ENCODE measurements around the gene UVRAG. TPM values are rescaled to one million over a fixed set of nuclear protein-coding genes. Genes with fewer than 3 reads are reported as not detected.

The UVRAG gene
- total RNA-seq, 6 donors from 2014 or later = 23.3 to 72.3 (median 28.5) TPM

DNA sequence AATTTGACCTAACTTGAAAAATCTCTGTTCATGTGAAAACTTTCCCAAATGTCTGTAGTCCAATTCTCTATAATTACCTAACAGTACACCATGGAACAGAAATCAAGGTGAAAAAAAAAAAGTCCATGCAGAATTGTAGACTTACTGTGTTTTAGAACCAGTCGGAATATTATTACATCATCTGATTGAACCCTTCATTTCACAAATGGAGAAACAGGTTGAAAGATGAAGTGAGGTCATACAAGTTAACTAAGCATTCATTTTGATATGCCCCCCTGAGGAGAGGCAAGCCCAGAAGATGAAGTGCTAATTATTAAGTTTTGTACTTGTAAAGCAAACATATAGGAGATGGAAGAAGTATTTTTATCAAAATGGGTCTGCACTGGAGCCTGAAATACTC is 211.9 kb downstream of the UVRAG start:
- ATAC-seq (ENCODE audit: low FRiP score in 2 of 2) (no peak), DNase-seq (no peak)
- TF ChIP-seq CTCF (IDR thresholded peaks at IDR 0.05) (no peak), POLR2AphosphoS5 (IDR thresholded peaks at IDR 0.05) (no peak), POLR2A (IDR thresholded peaks at IDR 0.05) (no peak), EP300 (IDR thresholded peaks at IDR 0.05) (no peak)
- H3K27me3 ChIP-seq = no peaks in the 10 kb centered on the region
- H3K9me3 ChIP-seq = no peaks in the 10 kb centered on the region
- WGBS, 2 donors = 96 to 97% methylated on average over 1 of the region's 1 CpG
- H3K4me1 ChIP-seq = peaks cover 0 to 6% (median 2%) of the 10 kb centered on the region in 4 donors
- no peaks in the 10 kb centered on the region for H3K36me3 ChIP-seq
- no peak overlapping the region for H3K27ac ChIP-seq
- no peak overlapping the region for H3K4me3 ChIP-seq

- Histone ChIP-seq H3K36me3 (no peaks in the 10 kb centered on the region), H3K27ac (no peak overlapping the region), H3K4me3 (no peak overlapping the region), H3K9me3 (no peaks in the 10 kb centered on the region), H3K27me3 (no peaks in the 10 kb centered on the region), H3K4me1 (no peaks in the 10 kb centered on the region)
- TF ChIP-seq POLR2A (IDR thresholded peaks at IDR 0.05) (no peak), POLR2AphosphoS5 (IDR thresholded peaks at IDR 0.05) (no peak), EP300 (IDR thresholded peaks at IDR 0.05) (no peak), CTCF (IDR thresholded peaks at IDR 0.05) (no peak)
- DNase-seq (no peak), ATAC-seq (ENCODE audit: low FRiP score in 2 of 2) (no peak)
- WGBS, 2 donors = 78 to 81% methylated on average over 5 of the region's 5 CpGs
These were observed 215.3 kb downstream of the UVRAG start for GRCh38 chr11:76030286-76030685.

- H3K27me3 ChIP-seq = no peaks in the 10 kb centered on the region
- WGBS, 2 donors = 76 to 97% methylated on average over 1 of the region's 1 CpG
- no peaks in the 10 kb centered on the region for H3K4me1 ChIP-seq
- H3K4me3 ChIP-seq = no peak overlapping the region
- TF ChIP-seq POLR2AphosphoS5 (IDR thresholded peaks at IDR 0.05) (no peak), POLR2A (IDR thresholded peaks at IDR 0.05) (no peak), CTCF (IDR thresholded peaks at IDR 0.05) (no peak), EP300 (IDR thresholded peaks at IDR 0.05) (no peak)
- no peak for DNase-seq
- no peaks in the 10 kb centered on the region for H3K9me3 ChIP-seq
- H3K27ac ChIP-seq = no peak overlapping the region
- ATAC-seq (ENCODE audit: low FRiP score in 2 of 2) = peak in 1 of 2 donors; percentile 55
- no peaks in the 10 kb centered on the region for H3K36me3 ChIP-seq
These were observed 216.1 kb downstream of the UVRAG start for GRCh38 chr11:76030968-76031590.

GRCh38 chr11:76033699-76034098 is 218.7 kb downstream of the UVRAG start:
- H3K4me3 ChIP-seq = no peak overlapping the region
- ATAC-seq (ENCODE audit: low FRiP score in 2 of 2) (no peak), DNase-seq (no peak)
- H3K4me1 ChIP-seq = no peaks in the 10 kb centered on the region
- H3K36me3 ChIP-seq = no peaks in the 10 kb centered on the region
- no peaks in the 10 kb centered on the region for H3K27me3 ChIP-seq
- no peaks in the 10 kb centered on the region for H3K9me3 ChIP-seq
- H3K27ac ChIP-seq = no peak overlapping the region
- TF ChIP-seq POLR2AphosphoS5 (IDR thresholded peaks at IDR 0.05) (no peak), CTCF (IDR thresholded peaks at IDR 0.05) (no peak), EP300 (IDR thresholded peaks at IDR 0.05) (no peak), POLR2A (IDR thresholded peaks at IDR 0.05) (no peak)

DNA sequence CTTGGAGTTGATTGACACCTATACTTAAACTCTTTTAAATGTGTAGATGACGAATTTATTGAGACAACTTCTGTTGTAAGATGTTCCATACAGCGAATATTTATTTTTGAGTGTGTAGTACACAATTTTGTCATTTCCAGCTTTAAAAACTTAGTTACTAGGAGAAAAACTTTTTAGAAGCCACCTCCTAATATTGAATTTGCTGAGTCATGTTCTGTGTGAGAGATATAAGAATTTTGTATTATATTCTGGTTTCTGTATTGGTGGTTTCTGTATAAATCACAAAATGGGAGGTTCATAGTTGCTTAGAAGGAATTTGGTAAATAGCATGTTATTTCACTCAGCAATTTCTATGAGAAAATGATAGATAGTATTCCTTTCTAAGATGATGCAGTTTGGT is 220.0 kb downstream of the UVRAG start:
- no peaks in the 10 kb centered on the region for H3K36me3 ChIP-seq
- 97 to 98% methylated on average over 2 of the region's 2 CpGs for WGBS, 2 donors
- no peaks in the 10 kb centered on the region for H3K27me3 ChIP-seq
- DNase-seq (no peak), ATAC-seq (ENCODE audit: low FRiP score in 2 of 2) (no peak)
- no peaks in the 10 kb centered on the region for H3K9me3 ChIP-seq
- H3K4me1 ChIP-seq = no peaks in the 10 kb centered on the region
- H3K27ac ChIP-seq = no peak overlapping the region
- no peak overlapping the region for H3K4me3 ChIP-seq
- TF ChIP-seq POLR2AphosphoS5 (IDR thresholded peaks at IDR 0.05) (no peak), POLR2A (IDR thresholded peaks at IDR 0.05) (no peak), EP300 (IDR thresholded peaks at IDR 0.05) (no peak), CTCF (IDR thresholded peaks at IDR 0.05) (no peak)

Data from upper lobe of left lung (tissue), 6 donors.